ENCODE data around the gene PMEPA1. TPM values are rescaled to one million over a fixed set of nuclear protein-coding genes. Genes with fewer than 3 reads are reported as not detected.

PMEPA1 gene
- total and polyA plus RNA-seq, 10 of the 15 experiments (the other 5 are each of a cell fraction or from before 2014, with no cell fraction given): 0.02 to 0.10 (median 0.04) TPM; not detected in 3

DNA sequence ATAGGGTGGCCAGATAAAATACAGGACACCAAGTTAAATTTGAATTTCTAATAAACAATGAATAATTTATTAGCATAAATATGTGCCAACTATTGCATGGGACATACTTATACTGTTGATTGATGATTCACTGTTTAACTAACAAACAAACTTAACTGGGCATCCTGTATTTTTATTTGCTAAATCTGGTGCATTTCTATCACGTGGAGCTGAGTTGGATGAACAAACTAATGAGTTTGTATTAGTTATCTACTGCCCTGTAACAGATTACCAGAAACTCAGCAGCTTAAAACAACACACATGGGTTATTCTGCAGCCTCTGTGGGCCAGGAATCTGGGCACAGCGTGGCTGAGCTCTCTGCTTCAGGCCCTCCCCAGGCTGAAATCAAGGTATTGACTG lies 28.2 kb upstream of the PMEPA1 start:
- ATAC-seq: no peak
- 0% methylated on average over 2 of the region's 2 CpGs for WGBS (ENCODE audit: insufficient coverage, insufficient replicate concordance, low lambda C conversion rate, missing lambda C conversion rate)
- SMC1A ChIA-PET (ENCODE audit: uncharacterized antibody, unreplicated experiment): no interaction called here
- Histone ChIP-seq H2AFZ (ENCODE audit: control insufficient read depth, low read depth, low read length) (no peak overlapping the region), H4K20me1 (ENCODE audit: control insufficient read depth, insufficient read depth) (no peaks in the 10 kb centered on the region; the same call in 1 of the 2 replicates), H3K79me2 (ENCODE audit: control insufficient read depth, insufficient read depth, low read length) (no peaks in the 10 kb centered on the region), H3K27me3 (replicated peaks in 1 of 2; ENCODE audit: control insufficient read depth in 2 of 2, insufficient read depth in 2 of 2, low read length in 1 of 2) (no peaks in the 10 kb centered on the region; a peak in 1 of 4 replicates), H3K9ac (ENCODE audit: control insufficient read depth, insufficient read depth, low read length) (no peak overlapping the region), H3K36me3 (ENCODE audit: control insufficient read depth in 2 of 2, insufficient read depth in 2 of 2, low read length in 1 of 2) (no peaks in the 10 kb centered on the region), H3K4me1 (ENCODE audit: control insufficient read depth, insufficient read depth, low read length) (peaks cover 20% of the 10 kb centered on the region), H3K4me3 (no peak overlapping the region), H3K9me3 (replicated peaks; ENCODE audit: control insufficient read depth, insufficient read depth, low read length) (no peaks in the 10 kb centered on the region; the same call in 2 of the 3 replicates), H3K27ac (ENCODE audit: control insufficient read depth, insufficient read depth) (no peak overlapping the region), H3K4me2 (ENCODE audit: control insufficient read depth, insufficient read depth) (no peak overlapping the region)
- RAD21 ChIA-PET (ENCODE audit: unreplicated experiment): interaction anchor here (1.0 to 1.1 kb wide), 2 partner anchors 11 to 56 kb away, joined by 3 read pairs; no protein-coding TSS in a partner anchor
- FAIRE-seq: no peak
- no TSS peak for BruUV-seq (replicated peaks)
- intact Hi-C loops (cut with micrococcal nuclease; ENCODE audit: unreplicated experiment) (no loop called here), in situ Hi-C loops (cut with MboI) (no loop called here)
- POLR2A ChIA-PET: no interaction called here
- CTCF ChIA-PET: no interaction called here
- DNase-seq (ENCODE audit: low read depth, low spot score): no peak
- TF ChIP-seq NFYA (IDR thresholded peaks at IDR 0.05; ENCODE audit: borderline replicate concordance, low read depth, low read length) (no peak), ZBED1 (IDR thresholded peaks at IDR 0.05; ENCODE audit: borderline replicate concordance) (no peak), RBBP5 (conservative IDR thresholded peaks at IDR 0.05) (no peak), MYB (IDR thresholded peaks at IDR 0.05; ENCODE audit: borderline replicate concordance, low read depth, low read length) (no peak), STAT1 (conservative IDR thresholded peaks at IDR 0.05) (no peak), SPI1 (IDR thresholded peaks at IDR 0.05; ENCODE audit: borderline replicate concordance, insufficient read depth, low read depth, low read length) (no peak), DPF2 (IDR thresholded peaks at IDR 0.05) (no peak)
- TF ChIP-seq, protein P1, sequence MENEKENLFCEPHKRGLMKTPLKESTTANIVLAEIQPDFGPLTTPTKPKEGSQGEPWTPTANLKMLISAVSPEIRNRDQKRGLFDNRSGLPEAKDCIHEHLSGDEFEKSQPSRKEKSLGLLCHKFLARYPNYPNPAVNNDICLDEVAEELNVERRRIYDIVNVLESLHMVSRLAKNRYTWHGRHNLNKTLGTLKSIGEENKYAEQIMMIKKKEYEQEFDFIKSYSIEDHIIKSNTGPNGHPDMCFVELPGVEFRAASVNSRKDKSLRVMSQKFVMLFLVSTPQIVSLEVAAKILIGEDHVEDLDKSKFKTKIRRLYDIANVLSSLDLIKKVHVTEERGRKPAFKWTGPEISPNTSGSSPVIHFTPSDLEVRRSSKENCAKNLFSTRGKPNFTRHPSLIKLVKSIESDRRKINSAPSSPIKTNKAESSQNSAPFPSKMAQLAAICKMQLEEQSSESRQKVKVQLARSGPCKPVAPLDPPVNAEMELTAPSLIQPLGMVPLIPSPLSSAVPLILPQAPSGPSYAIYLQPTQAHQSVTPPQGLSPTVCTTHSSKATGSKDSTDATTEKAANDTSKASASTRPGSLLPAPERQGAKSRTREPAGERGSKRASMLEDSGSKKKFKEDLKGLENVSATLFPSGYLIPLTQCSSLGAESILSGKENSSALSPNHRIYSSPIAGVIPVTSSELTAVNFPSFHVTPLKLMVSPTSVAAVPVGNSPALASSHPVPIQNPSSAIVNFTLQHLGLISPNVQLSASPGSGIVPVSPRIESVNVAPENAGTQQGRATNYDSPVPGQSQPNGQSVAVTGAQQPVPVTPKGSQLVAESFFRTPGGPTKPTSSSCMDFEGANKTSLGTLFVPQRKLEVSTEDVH (IDR thresholded peaks at IDR 0.05; ENCODE audit: low read depth, partially characterized antibody): no peak
